H9 (cell line): Measurements from ENCODE around the gene ANGPTL4. TPM values are rescaled to one million over a fixed set of nuclear protein-coding genes. Genes with fewer than 3 reads are reported as not detected.
A peak's percentile ranks its signal among the peaks of the same experiment; 100 is the strongest.

Experiments
- DNase-seq: peaks from one replicate; pipeline ENCODE4 v3.0.0-alpha.2; 2017
- H2AFZ ChIP-seq: one replicate; pipeline ENCODE4 v1.6.1; 2013; ENCODE audit warnings: mild to moderate bottlenecking, low read length, control low read depth, moderate library complexity
- H2AK5ac ChIP-seq: 2 replicates; pipeline ENCODE4 v1.6.1; 2013; ENCODE audit warnings: low read length, control low read depth, mixed read lengths; ENCODE audit not compliant: insufficient read length
- H2BK120ac ChIP-seq: one replicate; pipeline ENCODE4 v1.6.1; 2013; ENCODE audit warnings: low read depth, mild to moderate bottlenecking, low read length, control low read depth, inconsistent platforms; ENCODE audit not compliant: poor library complexity, severe bottlenecking
- H2BK12ac ChIP-seq: 2 replicates; pipeline ENCODE4 v1.6.1; 2013; ENCODE audit warnings: low read length, control low read depth, mixed read lengths, low read depth; ENCODE audit not compliant: insufficient read length
- H2BK15ac ChIP-seq: 2 replicates; pipeline ENCODE4 v1.6.1; 2013; ENCODE audit warnings: low read depth, low read length, control low read depth
- H2BK20ac ChIP-seq: one replicate; pipeline ENCODE4 v1.6.1; 2013; ENCODE audit warnings: low read depth, mild to moderate bottlenecking, low read length, control low read depth, inconsistent platforms; ENCODE audit not compliant: poor library complexity, severe bottlenecking
- H2BK5ac ChIP-seq: 2 replicates; pipeline ENCODE4 v1.6.1; 2013; ENCODE audit warnings: low read length, control low read depth, mixed read lengths; ENCODE audit not compliant: insufficient read length
- H3K14ac ChIP-seq: 2 replicates; pipeline ENCODE4 v1.6.1; 2013; ENCODE audit warnings: low read length, control low read depth; ENCODE audit not compliant: insufficient read depth
- H3K18ac ChIP-seq: 2 replicates; pipeline ENCODE4 v1.6.1; 2013; ENCODE audit warnings: low read depth, mild to moderate bottlenecking, mixed read lengths, low read length, control low read depth; ENCODE audit not compliant: insufficient read length
- H3K23ac ChIP-seq: 2 replicates; pipeline ENCODE4 v1.6.1; 2013; ENCODE audit warnings: low read length, control low read depth, mixed read lengths, low read depth; ENCODE audit not compliant: insufficient read length
- H3K23me2 ChIP-seq: 2 replicates; pipeline ENCODE4 v1.6.1; 2013; ENCODE audit warnings: low read depth, mild to moderate bottlenecking, mixed read lengths, low read length, control low read depth; ENCODE audit not compliant: insufficient read length, poor library complexity, severe bottlenecking
- H3K27ac ChIP-seq: 2 replicates; pipeline ENCODE4 v1.5.1; 2013; ENCODE audit warnings: low read length, control low read depth, mixed read lengths, low read depth; ENCODE audit not compliant: insufficient read length
- H3K27me3 ChIP-seq: 2 replicates; pipeline ENCODE4 v1.6.1; 2013; ENCODE audit warnings: low read length, control low read depth, inconsistent platforms; ENCODE audit not compliant: insufficient read depth
- H3K4ac ChIP-seq: 2 replicates; pipeline ENCODE4 v1.6.1; 2013; ENCODE audit warnings: low read depth, mild to moderate bottlenecking, control low read depth, inconsistent platforms, low read length, moderate library complexity
- H3K4me1 ChIP-seq: 2 replicates; pipeline ENCODE4 v1.6.1; 2013; ENCODE audit warnings: low read length, control low read depth, inconsistent platforms; ENCODE audit not compliant: insufficient read depth
- H3K4me2 ChIP-seq: 2 replicates; pipeline ENCODE4 v1.6.1; 2013; ENCODE audit warnings: low read length, control low read depth, mixed read lengths; ENCODE audit not compliant: insufficient read length, insufficient read depth
- H3K56ac ChIP-seq: 2 replicates; pipeline ENCODE4 v1.6.1; 2013; ENCODE audit warnings: low read depth, mild to moderate bottlenecking, mixed read lengths, low read length, control low read depth; ENCODE audit not compliant: insufficient read length
- H3K79me1 ChIP-seq: 2 replicates; pipeline ENCODE4 v1.6.1; 2013; ENCODE audit warnings: low read depth, mild to moderate bottlenecking, moderate library complexity, low read length, control low read depth, inconsistent platforms; ENCODE audit not compliant: insufficient read depth, poor library complexity, severe bottlenecking
- H3K79me2 ChIP-seq: 2 replicates; pipeline ENCODE4 v1.6.1; 2013; ENCODE audit warnings: low read length, control low read depth, inconsistent platforms; ENCODE audit not compliant: insufficient read depth
- H3K9ac ChIP-seq: 2 replicates; pipeline ENCODE4 v1.6.1; 2013; ENCODE audit warnings: low read length, control low read depth, mixed read lengths; ENCODE audit not compliant: insufficient read length; ENCODE audit errors: extremely low read depth
- H3K9me3 ChIP-seq: one replicate; pipeline ENCODE4 v1.6.1; 2013; ENCODE audit warnings: low read depth, low read length, inconsistent platforms; ENCODE audit not compliant: control insufficient read depth
- H3T11ph ChIP-seq: one replicate; pipeline ENCODE4 v1.6.1; 2013; ENCODE audit warnings: mild to moderate bottlenecking, low read length, control low read depth, inconsistent platforms
- H4K20me1 ChIP-seq: one replicate; pipeline ENCODE4 v1.6.1; 2013; ENCODE audit not compliant: control insufficient read depth, insufficient read length, insufficient read depth
- H4K5ac ChIP-seq: 2 replicates; pipeline ENCODE4 v1.6.1; 2013; ENCODE audit warnings: low read depth, mild to moderate bottlenecking, mixed read lengths, low read length, control low read depth; ENCODE audit not compliant: insufficient read length
- H4K8ac ChIP-seq: replicated peaks from 2 replicates; pipeline ENCODE4 v1.6.1; 2013; ENCODE audit warnings: low read length, control low read depth, mixed read lengths, low read depth; ENCODE audit not compliant: insufficient read length
- H4K91ac ChIP-seq: 2 replicates; pipeline ENCODE4 v1.6.1; 2013; ENCODE audit warnings: low read depth, mild to moderate bottlenecking, moderate library complexity, mixed read lengths, low read length, control low read depth; ENCODE audit not compliant: insufficient read length
- H3K27ac Mint-ChIP-seq, 3 experiments: 2 replicates in 2 of 3; 3 replicates in 1 of 3; pipeline ENCODE4 v1.8.0; 2020 to 2021; ENCODE audit warnings: mixed read lengths in 3 of 3, mild to moderate bottlenecking in 1 of 3, moderate library complexity in 1 of 3
- H3K27me3 Mint-ChIP-seq: 2 replicates; pipeline ENCODE4 v1.8.0; 2021; ENCODE audit warnings: low read depth, mild to moderate bottlenecking, moderate library complexity, mixed read lengths
- H3K36me3 Mint-ChIP-seq, 3 experiments: 2 replicates in 2 of 3; 3 replicates in 1 of 3; pipeline ENCODE4 v1.8.0; 2020 to 2021; ENCODE audit warnings: low read depth in 3 of 3, mixed read lengths in 3 of 3; ENCODE audit not compliant: insufficient read depth in 1 of 3
- H3K4me1 Mint-ChIP-seq, 2 experiments: 2 replicates each; pipeline ENCODE4 v1.8.0; 2020; ENCODE audit warnings: mixed read lengths in 2 of 2
- H3K4me3 Mint-ChIP-seq, 2 experiments: 2 replicates in 1 of 2; 3 replicates in 1 of 2; pipeline ENCODE4 v1.8.0; 2020 to 2021; ENCODE audit warnings: mild to moderate bottlenecking in 2 of 2, mixed read lengths in 2 of 2, moderate library complexity in 1 of 2
- H3K9me3 Mint-ChIP-seq, 2 experiments: 2 replicates in 1 of 2; 3 replicates in 1 of 2; pipeline ENCODE4 v1.8.0; 2020; ENCODE audit warnings: mild to moderate bottlenecking in 2 of 2, mixed read lengths in 2 of 2, moderate library complexity in 1 of 2
- WGBS: extraction: QIAGEN DNeasy Blood & Tissue Kit; methylation state at CpG from one replicate; pipeline ENCODE4 v1.1.7; 2013; ENCODE audit warnings: missing lambda C conversion rate, low lambda C conversion rate, mixed read lengths; ENCODE audit not compliant: insufficient read length; ENCODE audit errors: extremely low coverage; 5-methylcytosine and 5-hydroxymethylcytosine counted together
- long read RNA-seq: library from polyadenylated mRNA; unstranded; transcript quantifications from one replicate; pipeline ENCODE4 v2.0.0, GENCODE V29; 2020
- total RNA-seq: library from RNA; stranded (reverse); gene quantifications from 2 replicates; pipeline ENCODE4 v1.2.1, GENCODE V29; 2021
- TF ChIP-seq, protein P1 (sequence below): fragments of 200-600 bp; sonication (generic); conservative IDR thresholded peaks from 3 replicates; pipeline ENCODE4 v1.8.0; 2021; ENCODE audit warnings: antibody characterized with exemption, mild to moderate bottlenecking

ANGPTL4 gene, protein sequence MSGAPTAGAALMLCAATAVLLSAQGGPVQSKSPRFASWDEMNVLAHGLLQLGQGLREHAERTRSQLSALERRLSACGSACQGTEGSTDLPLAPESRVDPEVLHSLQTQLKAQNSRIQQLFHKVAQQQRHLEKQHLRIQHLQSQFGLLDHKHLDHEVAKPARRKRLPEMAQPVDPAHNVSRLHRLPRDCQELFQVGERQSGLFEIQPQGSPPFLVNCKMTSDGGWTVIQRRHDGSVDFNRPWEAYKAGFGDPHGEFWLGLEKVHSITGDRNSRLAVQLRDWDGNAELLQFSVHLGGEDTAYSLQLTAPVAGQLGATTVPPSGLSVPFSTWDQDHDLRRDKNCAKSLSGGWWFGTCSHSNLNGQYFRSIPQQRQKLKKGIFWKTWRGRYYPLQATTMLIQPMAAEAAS
- 1.9 and 2.5 TPM in 2 replicates for total RNA-seq
- long read RNA-seq, transcript ANGPTL4-202 (6 exons, 1,705 nt) = minor isoform, 5 of 29 reads
- long read RNA-seq, transcript ANGPTL4-201 (7 exons, 1,879 nt) = major isoform, 12 of 29 reads
- long read RNA-seq, partial matches to known transcripts = 2 of 29 reads
- long read RNA-seq, other reads (novel, unspliced or antisense) = 10 of 29 reads

GRCh38 chr19:8363803-8364771 is at the start of gene ANGPTL4:
Gene ANGPTL4 (plus strand): TSS chr19:8364155. CDS start chr19:8364322, 167 bp downstream.
- H3K27ac ChIP-seq = no peak within 1 kb of the TSS
- no peak within 1 kb of the TSS for H3K18ac ChIP-seq
- H3K79me2 ChIP-seq = no peaks in the 10 kb centered on the region
- H2BK12ac ChIP-seq = no peak within 1 kb of the TSS
- Mint-ChIP-seq H3K4me3 (peak within 1 kb of the TSS; percentile 72 to 89), H3K27ac (peak within 1 kb of the TSS in 2 of 3 experiments; percentile 39 to 71; a peak in 2 of 7 replicates), H3K27me3 (peaks cover 59% of the 10 kb centered on the region), H3K4me1 (peaks cover 22 to 26% of the 10 kb centered on the region in 2 experiments), H3K36me3 (peaks cover 0 to 3% (median 0%) of the 10 kb centered on the region in 3 experiments; a peak in 3 of 7 replicates), H3K9me3 (no peaks in the 10 kb centered on the region)
- no peak within 1 kb of the TSS for H3K4ac ChIP-seq
- peak; percentile 81 for DNase-seq
- no peak within 1 kb of the TSS for H4K91ac ChIP-seq
- peaks cover 6% of the 10 kb centered on the region for H3K23me2 ChIP-seq
- no peaks in the 10 kb centered on the region for H3K9me3 ChIP-seq
- no peak within 1 kb of the TSS for H2BK120ac ChIP-seq
- TF ChIP-seq, protein P1, sequence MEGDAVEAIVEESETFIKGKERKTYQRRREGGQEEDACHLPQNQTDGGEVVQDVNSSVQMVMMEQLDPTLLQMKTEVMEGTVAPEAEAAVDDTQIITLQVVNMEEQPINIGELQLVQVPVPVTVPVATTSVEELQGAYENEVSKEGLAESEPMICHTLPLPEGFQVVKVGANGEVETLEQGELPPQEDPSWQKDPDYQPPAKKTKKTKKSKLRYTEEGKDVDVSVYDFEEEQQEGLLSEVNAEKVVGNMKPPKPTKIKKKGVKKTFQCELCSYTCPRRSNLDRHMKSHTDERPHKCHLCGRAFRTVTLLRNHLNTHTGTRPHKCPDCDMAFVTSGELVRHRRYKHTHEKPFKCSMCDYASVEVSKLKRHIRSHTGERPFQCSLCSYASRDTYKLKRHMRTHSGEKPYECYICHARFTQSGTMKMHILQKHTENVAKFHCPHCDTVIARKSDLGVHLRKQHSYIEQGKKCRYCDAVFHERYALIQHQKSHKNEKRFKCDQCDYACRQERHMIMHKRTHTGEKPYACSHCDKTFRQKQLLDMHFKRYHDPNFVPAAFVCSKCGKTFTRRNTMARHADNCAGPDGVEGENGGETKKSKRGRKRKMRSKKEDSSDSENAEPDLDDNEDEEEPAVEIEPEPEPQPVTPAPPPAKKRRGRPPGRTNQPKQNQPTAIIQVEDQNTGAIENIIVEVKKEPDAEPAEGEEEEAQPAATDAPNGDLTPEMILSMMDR = no peak; the same call in 1 of the 3 replicates
- no peak within 1 kb of the TSS for H2AFZ ChIP-seq
- H2BK15ac ChIP-seq = no peak within 1 kb of the TSS
- H4K5ac ChIP-seq = no peak within 1 kb of the TSS
- H3K9ac ChIP-seq = no peak within 1 kb of the TSS
- no peak within 1 kb of the TSS for H2BK20ac ChIP-seq
- no peak within 1 kb of the TSS for H3K23ac ChIP-seq
- H3K14ac ChIP-seq = peak within 1 kb of the TSS; percentile 74; the same call in 1 of the 2 replicates
- H4K20me1 ChIP-seq = no peaks in the 10 kb centered on the region
- no peak within 1 kb of the TSS for H3T11ph ChIP-seq
- no peak within 1 kb of the TSS for H2BK5ac ChIP-seq
- peaks cover 4% of the 10 kb centered on the region; the same call in 1 of the 2 replicates for H3K4me1 ChIP-seq
- WGBS = no CpG with 5 or more reads among the region's 81 CpGs
- H2AK5ac ChIP-seq = no peak within 1 kb of the TSS
- peak within 1 kb of the TSS; percentile 48 for H3K4me2 ChIP-seq
- no peaks in the 10 kb centered on the region for H3K79me1 ChIP-seq
- H3K56ac ChIP-seq = no peak within 1 kb of the TSS
- no peak within 1 kb of the TSS for H4K8ac ChIP-seq
- H3K27me3 ChIP-seq = no peaks in the 10 kb centered on the region; the same call in 1 of the 2 replicates
